Osteoblast (primary cell): ENCODE measurements around the gene RAB7B. TPM values are rescaled to one million over a fixed set of nuclear protein-coding genes. Genes with fewer than 3 reads are reported as not detected.
A peak's percentile ranks its signal among the peaks of the same experiment; 100 is the strongest.
"Not testable (repeated sequence)": the region's sequence is repeated elsewhere in the genome, so short reads cannot be mapped to it uniquely, and the experiment has no call there.

Experiments used
- DNase-seq: peaks from one replicate; pipeline ENCODE4 v3.0.0; 2011; ENCODE audit warnings: low spot score, mixed read lengths; ENCODE audit not compliant: insufficient read length; ENCODE audit errors: missing footprints
- H2AFZ ChIP-seq: 2 replicates; pipeline ENCODE4 v1.6.0; 2011; ENCODE audit warnings: mild to moderate bottlenecking, low read length
- H3K27ac ChIP-seq: 2 replicates; pipeline ENCODE4 v1.5.1; 2011; ENCODE audit warnings: mild to moderate bottlenecking, low read depth, low read length, moderate library complexity
- H3K27me3 ChIP-seq: 2 replicates; pipeline ENCODE4 v1.6.0; 2012; ENCODE audit warnings: mild to moderate bottlenecking, control low read depth, inconsistent platforms, low read length, moderate library complexity; ENCODE audit not compliant: insufficient read depth
- H3K36me3 ChIP-seq: 2 replicates; pipeline ENCODE4 v1.5.1; 2011; ENCODE audit warnings: mild to moderate bottlenecking, low read length, control low read depth, moderate library complexity; ENCODE audit not compliant: insufficient read depth
- H3K4me1 ChIP-seq: 2 replicates; pipeline ENCODE4 v1.5.1; 2011; ENCODE audit warnings: mild to moderate bottlenecking, low read length, control low read depth, moderate library complexity; ENCODE audit not compliant: insufficient read depth
- H3K4me2 ChIP-seq: 2 replicates; pipeline ENCODE4 v1.6.0; 2011; ENCODE audit warnings: mild to moderate bottlenecking, low read length; ENCODE audit not compliant: insufficient read depth
- H3K4me3 ChIP-seq: fragments of 200-600 bp; sonication (generic); 3 replicates; pipeline ENCODE4 v1.5.1; 2012; ENCODE audit warnings: mild to moderate bottlenecking, low read length, inconsistent platforms; ENCODE audit not compliant: insufficient read depth
- H3K79me2 ChIP-seq: 2 replicates; pipeline ENCODE4 v1.6.0; 2012; ENCODE audit warnings: mild to moderate bottlenecking, low read length, control low read depth, inconsistent platforms; ENCODE audit not compliant: insufficient read depth
- H3K9me3 ChIP-seq: 2 replicates; pipeline ENCODE4 v1.5.1; 2011; ENCODE audit warnings: low read depth, low read length, control low read depth
- H4K20me1 ChIP-seq: 2 replicates; pipeline ENCODE4 v1.6.0; 2012; ENCODE audit warnings: mild to moderate bottlenecking, low read length, control low read depth; ENCODE audit not compliant: insufficient read depth
- CTCF ChIP-seq: IDR thresholded peaks from 2 replicates; pipeline ENCODE4 v1.5.1; 2011; ENCODE audit warnings: mild to moderate bottlenecking, low read depth, low read length, moderate library complexity; ENCODE audit errors: extremely low read depth
- total RNA-seq: library from RNA; depleted of rRNA; stranded (reverse); fragments of >200 nt; gene quantifications from 2 replicates; pipeline ENCODE4 v1.2.3, GENCODE V29; 2012

Gene RAB7B
- total RNA-seq, 1 donor, result 7.6 TPM

DNA sequence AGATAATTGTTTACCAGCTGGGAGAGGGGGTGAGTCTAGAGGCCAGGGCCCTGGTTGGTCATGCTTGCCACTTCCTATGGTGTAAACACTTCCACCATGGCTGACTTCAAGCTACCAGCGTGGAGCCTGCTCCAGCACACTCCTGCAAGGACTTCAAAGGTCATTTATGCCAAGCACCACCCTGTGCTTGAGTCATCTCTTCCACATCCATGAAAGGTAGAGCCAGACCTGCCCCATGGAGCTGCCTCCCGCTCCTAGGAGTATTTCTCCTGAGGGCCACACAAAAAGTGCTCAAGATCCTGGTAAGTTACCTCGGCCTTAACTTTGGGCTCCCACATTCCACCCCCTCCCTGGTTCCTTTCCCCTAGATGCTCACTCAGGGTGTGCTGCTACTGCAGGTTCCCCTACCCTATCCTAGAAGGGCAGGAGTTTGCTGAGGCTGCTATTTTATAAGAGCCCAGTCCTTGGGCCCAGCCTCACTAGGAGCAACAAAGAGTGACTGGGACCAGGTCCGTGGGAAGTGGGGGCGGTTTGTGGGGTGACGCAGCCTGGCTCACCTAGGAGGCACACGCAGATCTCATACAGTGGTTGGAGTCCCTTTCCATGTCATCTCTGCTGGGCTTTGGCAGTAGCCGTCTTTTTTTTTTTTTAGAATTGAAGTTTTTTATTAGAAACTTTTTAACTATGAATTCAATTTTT lies 2.4 kb downstream of the RAB7B start:
- Histone ChIP-seq H3K4me2 (peak overlapping the region; percentile 90), H3K27ac (peak overlapping the region; percentile 98), H3K27me3 (no peaks in the 10 kb centered on the region), H2AFZ (no peak overlapping the region), H3K9me3 (no peaks in the 10 kb centered on the region), H4K20me1 (peaks cover 18% of the 10 kb centered on the region), H3K4me3 (peak overlapping the region; percentile 52), H3K36me3 (no peaks in the 10 kb centered on the region), H3K79me2 (peaks cover 22% of the 10 kb centered on the region), H3K4me1 (peaks cover 43% of the 10 kb centered on the region)
- no peak for TF ChIP-seq CTCF
- no peak for DNase-seq

DNA sequence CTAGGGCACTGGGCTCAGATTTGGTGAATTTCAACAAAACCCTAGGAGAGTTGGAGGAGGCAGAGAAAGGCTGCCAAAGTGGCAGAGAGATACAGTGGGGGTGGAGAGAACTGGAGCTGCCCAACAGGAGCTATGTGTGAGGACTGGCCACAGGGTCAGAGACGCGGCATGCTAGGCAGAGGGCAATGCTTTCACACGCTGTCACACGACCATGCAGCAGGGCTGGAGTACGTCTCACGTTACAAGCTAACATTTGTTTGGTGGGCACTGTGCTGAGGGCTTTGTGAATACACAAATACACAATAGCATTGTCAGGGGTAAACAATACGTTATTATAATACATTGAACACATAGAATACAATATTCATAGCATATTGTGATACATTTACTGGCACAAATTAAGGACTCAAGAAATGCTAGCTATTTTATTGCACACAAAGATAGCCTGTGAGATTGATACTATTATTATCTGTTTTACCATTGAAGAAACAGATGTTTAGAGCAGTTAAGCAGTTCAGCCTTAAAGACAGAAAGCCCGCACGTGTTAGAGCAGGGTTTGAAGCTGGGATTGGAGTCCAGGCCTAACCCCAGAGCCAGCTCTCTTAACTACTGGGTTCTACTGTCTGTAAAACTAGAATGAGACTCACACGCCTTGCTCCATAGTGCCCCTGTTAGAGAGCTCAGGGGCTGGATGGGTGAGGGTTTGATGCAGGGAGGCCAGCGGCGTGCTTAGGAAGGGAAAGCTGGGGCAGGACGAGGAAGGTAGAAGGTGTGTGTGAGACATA lies 4.5 kb downstream of the RAB7B start:
- Histone ChIP-seq H3K9me3 (no peaks in the 10 kb centered on the region), H4K20me1 (peaks cover 21% of the 10 kb centered on the region), H3K4me2 (no peak overlapping the region), H3K79me2 (peaks cover 22% of the 10 kb centered on the region), H3K36me3 (peaks cover 4% of the 10 kb centered on the region), H3K4me3 (no peak overlapping the region), H3K27ac (no peak overlapping the region), H2AFZ (no peak overlapping the region), H3K4me1 (peaks cover 39% of the 10 kb centered on the region), H3K27me3 (no peaks in the 10 kb centered on the region)
- no peak for TF ChIP-seq CTCF
- DNase-seq, result no peak

DNA sequence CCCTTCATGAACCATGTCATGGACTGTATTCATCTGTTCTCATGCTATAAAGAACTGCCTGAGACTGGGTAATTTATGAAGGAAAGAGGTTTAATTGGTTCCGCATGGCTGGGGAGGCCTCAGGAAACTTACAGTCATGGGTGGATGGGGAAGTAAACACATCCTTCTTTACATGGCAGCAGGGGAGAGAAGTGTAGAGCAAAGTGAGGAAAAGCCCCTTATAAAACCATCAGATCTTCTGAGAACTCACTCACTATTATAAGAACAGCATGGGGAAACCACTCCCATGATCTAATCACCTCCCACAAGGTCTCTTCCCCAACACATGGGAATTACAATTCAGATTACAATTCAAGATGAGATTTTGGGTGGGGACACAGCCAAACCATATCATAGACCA lies 6.6 kb downstream of the RAB7B start:
- not testable (repeated sequence) for H3K4me2 ChIP-seq, H3K27me3 ChIP-seq, H2AFZ ChIP-seq, DNase-seq, H3K4me3 ChIP-seq, H3K9me3 ChIP-seq, H3K27ac ChIP-seq
- H3K36me3 ChIP-seq, result peaks cover 23% of the 10 kb centered on the region
- peaks cover 21% of the 10 kb centered on the region for H3K4me1 ChIP-seq
- H4K20me1 ChIP-seq, result peaks cover 24% of the 10 kb centered on the region
- peaks cover 17% of the 10 kb centered on the region for H3K79me2 ChIP-seq

DNA sequence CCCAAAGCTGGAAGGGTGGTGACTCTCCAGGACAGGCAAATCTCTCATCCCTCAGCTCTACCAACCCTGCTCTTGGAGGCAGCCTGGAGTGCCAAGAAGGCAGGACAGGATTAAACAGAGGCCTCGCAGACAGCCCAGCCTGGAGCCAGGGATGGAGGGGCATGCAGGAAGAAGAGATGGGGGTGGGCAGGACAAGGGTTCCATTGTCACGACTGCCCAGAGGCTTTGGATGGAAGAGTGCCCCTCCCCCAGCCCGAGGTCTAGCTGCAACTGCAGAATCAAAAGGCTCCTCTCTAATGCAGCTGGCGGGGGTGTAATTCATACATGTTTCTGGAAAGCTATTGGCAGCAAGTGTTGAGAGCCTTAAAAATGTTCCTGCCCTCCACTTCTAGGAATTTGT lies 8.8 kb downstream of the RAB7B start:
- Histone ChIP-seq H3K36me3 (peaks cover 40% of the 10 kb centered on the region), H3K27me3 (no peaks in the 10 kb centered on the region), H3K27ac (no peak overlapping the region), H3K9me3 (no peaks in the 10 kb centered on the region), H2AFZ (no peak overlapping the region), H3K79me2 (peaks cover 11% of the 10 kb centered on the region), H3K4me3 (no peak overlapping the region), H4K20me1 (peaks cover 32% of the 10 kb centered on the region), H3K4me1 (peaks cover 13% of the 10 kb centered on the region), H3K4me2 (no peak overlapping the region)
- no peak for TF ChIP-seq CTCF
- DNase-seq, result no peak
